Calu3 (cell line): ENCODE measurements around the gene BCKDHA. TPM values are rescaled to one million over a fixed set of nuclear protein-coding genes. Genes with fewer than 3 reads are reported as not detected.

Source experiments
- total RNA-seq: library from RNA; stranded (reverse); gene quantifications from 2 replicates; pipeline ENCODE4 v1.2.3, GENCODE V29; 2022

The BCKDHA gene
- total RNA-seq, 1 experiment from 2014 or later: 19.8 TPM

Other genes with a start within 250 kb of the BCKDHA start
- gene CYP2S1, start 204.6 kb upstream of the BCKDHA start, total RNA-seq: 4.9 and 8.9 TPM in 2 replicates
- gene AXL, start 178.6 kb upstream of the BCKDHA start, total RNA-seq: 107 and 118 TPM in 2 replicates
- 320 and 370 TPM in 2 replicates for gene HNRNPUL1, start 133.4 kb upstream of the BCKDHA start, total RNA-seq
- gene CCDC97, start 87.6 kb upstream of the BCKDHA start, total RNA-seq: 45.8 and 48.0 TPM in 2 replicates
- 39.2 and 42.0 TPM in 2 replicates for gene TGFB1, start 43.9 kb upstream of the BCKDHA start, total RNA-seq
- 6.4 and 8.5 TPM in 2 replicates for gene B9D2, start 33.7 kb upstream of the BCKDHA start, total RNA-seq
- 3.9 and 5.0 TPM in 2 replicates for gene TMEM91, start 21.3 kb upstream of the BCKDHA start, total RNA-seq
- gene EXOSC5, start 459 bp upstream of the BCKDHA start, total RNA-seq: 44.7 and 49.5 TPM in 2 replicates
- 0.19 TPM in 1 of 2 replicates, not detected in the other for gene B3GNT8, start 29.6 kb downstream of the BCKDHA start, total RNA-seq
- gene DMAC2, start 42.1 kb downstream of the BCKDHA start, total RNA-seq: 50.5 and 50.8 TPM in 2 replicates
- not detected in 2 replicates for gene ERICH4, start 45.3 kb downstream of the BCKDHA start, total RNA-seq
- not detected in 2 replicates for gene CEACAM21, start 178.3 kb downstream of the BCKDHA start, total RNA-seq
- gene CEACAM4, start 229.3 kb downstream of the BCKDHA start, total RNA-seq: not detected in 2 replicates